PC-9 (cell line): ENCODE data around the gene SSUH2. TPM values are rescaled to one million over a fixed set of nuclear protein-coding genes. Genes with fewer than 3 reads are reported as not detected.

Experiments used
- BruUV-seq: library from RNA; stranded (reverse); fragments of 400-500 nt; replicated peaks from 2 replicates; lab custom pipeline; 2021; lab: Mats Ljungman, UMichigan
- CTCF ChIA-PET: fragments of 300-600 bp; sonication (Branson Sonifier 250); formaldehyde crosslinking; loops from one replicate; lab custom pipeline; 2022; ENCODE audit warnings: antibody characterized with exemption; lab: Charles Lee
- POLR2A ChIA-PET: fragments of 300-600 bp; sonication (Branson Sonifier 250); formaldehyde crosslinking; loops from one replicate; lab custom pipeline; 2022; ENCODE audit warnings: antibody characterized with exemption; ENCODE audit not compliant: unreplicated experiment; lab: Charles Lee
- DNase-seq, 2 experiments: peaks; one replicate each; pipeline versions ENCODE4 v3.0.0 to v3.0.0-alpha.2; 2015 to 2022; ENCODE audit warnings: mixed read lengths in 1 of 2
- H2AFZ ChIP-seq: fragments of 200-600 bp; sonication (generic); 2 replicates; pipeline ENCODE4 v1.8.1; 2017; ENCODE audit warnings: antibody characterized with exemption
- H3F3A ChIP-seq: fragments of 200-600 bp; sonication (generic); 2 replicates; pipeline ENCODE4 v1.8.1; 2017; ENCODE audit warnings: antibody characterized with exemption, mild to moderate bottlenecking, low read depth; ENCODE audit not compliant: insufficient read depth
- H3K27ac ChIP-seq: fragments of 200-600 bp; sonication (generic); 2 replicates; pipeline ENCODE4 v1.6.1; 2016; ENCODE audit warnings: mixed run types
- H3K27me3 ChIP-seq: fragments of 200-600 bp; sonication (generic); 2 replicates; pipeline ENCODE4 v1.6.1; 2016; ENCODE audit warnings: low read depth, mixed run types; ENCODE audit not compliant: insufficient read depth
- H3K36me3 ChIP-seq: fragments of 200-600 bp; sonication (generic); 2 replicates; pipeline ENCODE4 v1.6.1; 2016; ENCODE audit warnings: low read depth, mixed run types
- H3K4me1 ChIP-seq: fragments of 200-600 bp; sonication (generic); replicated peaks from 2 replicates; pipeline ENCODE4 v1.6.1; 2016; ENCODE audit warnings: mixed run types; ENCODE audit not compliant: insufficient read depth
- H3K4me2 ChIP-seq: fragments of 200-600 bp; sonication (generic); 2 replicates; pipeline ENCODE4 v1.6.1; 2017; ENCODE audit warnings: mixed run types
- H3K4me3 ChIP-seq: fragments of 200-600 bp; sonication (generic); 2 replicates; pipeline ENCODE4 v1.6.1; 2016; ENCODE audit warnings: mixed run types
- H3K79me2 ChIP-seq: fragments of 200-600 bp; sonication (generic); 2 replicates; pipeline ENCODE4 v1.6.1; 2017; ENCODE audit warnings: low read depth, mixed run types
- H3K9me2 ChIP-seq: fragments of 200-600 bp; sonication (generic); 2 replicates; pipeline ENCODE4 v1.8.1; 2017; ENCODE audit warnings: mild to moderate bottlenecking; ENCODE audit not compliant: insufficient read depth
- H3K9me3 ChIP-seq: fragments of 200-600 bp; sonication (generic); 2 replicates; pipeline ENCODE4 v1.8.1; 2016; ENCODE audit warnings: low read depth; ENCODE audit not compliant: insufficient read depth
- H4K20me1 ChIP-seq: fragments of 200-600 bp; sonication (generic); 2 replicates; pipeline ENCODE4 v1.8.1; 2017; ENCODE audit not compliant: insufficient read depth
- CTCF ChIP-seq: fragments of 200-600 bp; sonication (generic); conservative IDR thresholded peaks from 2 replicates; pipeline ENCODE4 v1.6.1; 2017; ENCODE audit warnings: mixed run types, antibody characterized with exemption, mild to moderate bottlenecking, moderate library complexity
- EZH2 ChIP-seq: fragments of 200-600 bp; sonication (generic); IDR thresholded peaks from 2 replicates; pipeline ENCODE4 v1.8.0; 2017; ENCODE audit warnings: antibody characterized with exemption, low read depth
- intact Hi-C: fragments of 100-400 bp; cut with micrococcal nuclease; formaldehyde crosslinking; loops from one replicate; pipeline ENCODE4 v1.10.0; 2022; ENCODE audit not compliant: unreplicated experiment
- total RNA-seq: library from RNA; stranded (reverse); gene quantifications from 2 replicates; pipeline ENCODE4 v1.2.3, GENCODE V29; 2021

SSUH2 gene
- total RNA-seq, 1 experiment from 2014 or later: 1.6 TPM

- no peak for DNase-seq
- no peaks in the 10 kb centered on the region for H4K20me1 ChIP-seq
- H3K9me3 ChIP-seq: no peaks in the 10 kb centered on the region
- POLR2A ChIA-PET: no interaction called here
- no peaks in the 10 kb centered on the region for H3K79me2 ChIP-seq
- no peak overlapping the region for H2AFZ ChIP-seq
- intact Hi-C loops: no loop called here
- TF ChIP-seq CTCF (no peak), EZH2 (no peak)
- no TSS peak for BruUV-seq
- CTCF ChIA-PET: interaction anchor here (0.9 kb wide), 1 partner anchor 107 kb away, joined by 3 read pairs; the partner anchor contains the start of gene LMCD1
- H3K4me2 ChIP-seq: no peak overlapping the region
- no peak overlapping the region for H3K4me3 ChIP-seq
- H3K9me2 ChIP-seq: no peaks in the 10 kb centered on the region
- H3K27me3 ChIP-seq: no peaks in the 10 kb centered on the region
- no peak overlapping the region for H3K27ac ChIP-seq
- no peaks in the 10 kb centered on the region for H3K4me1 ChIP-seq
- H3K36me3 ChIP-seq: no peaks in the 10 kb centered on the region
- no peaks in the 10 kb centered on the region for H3F3A ChIP-seq
Measured at GRCh38 chr3:8608791-8609467, 35.7 kb downstream of the SSUH2 start.

GRCh38 chr3:8608041-8608790 is 36.4 kb downstream of the SSUH2 start:
- no peaks in the 10 kb centered on the region for H3K4me1 ChIP-seq
- no peak overlapping the region for H3K4me2 ChIP-seq
- no peaks in the 10 kb centered on the region for H4K20me1 ChIP-seq
- H3K79me2 ChIP-seq: no peaks in the 10 kb centered on the region
- no peak overlapping the region for H2AFZ ChIP-seq
- BruUV-seq: no TSS peak
- POLR2A ChIA-PET: no interaction called here
- no peak overlapping the region for H3K27ac ChIP-seq
- H3K9me2 ChIP-seq: no peaks in the 10 kb centered on the region
- H3K9me3 ChIP-seq: no peaks in the 10 kb centered on the region
- no peaks in the 10 kb centered on the region for H3K36me3 ChIP-seq
- H3K4me3 ChIP-seq: no peak overlapping the region
- no peak for TF ChIP-seq CTCF
- no peak for TF ChIP-seq EZH2
- intact Hi-C loops: no loop called here
- CTCF ChIA-PET: interaction anchor here (0.9 to 1.2 kb wide), 2 partner anchors 106 to 164 kb away, joined by 3 to 4 read pairs; partner anchors contain the start of gene LMCD1
- no peaks in the 10 kb centered on the region for H3K27me3 ChIP-seq
- H3F3A ChIP-seq: no peaks in the 10 kb centered on the region
- DNase-seq: no peak

GRCh38 chr3:8607234-8608040 is 37.2 kb downstream of the SSUH2 start:
- intact Hi-C loops: loop anchor here (1.0 kb wide), 2 partner anchors 165 to 190 kb away; no protein-coding TSS in a partner anchor
- ChIA-PET CTCF (interaction anchor here (0.7 to 1.2 kb wide), 3 partner anchors 109 to 290 kb away, joined by 3 to 5 read pairs (median 4); no protein-coding TSS in a partner anchor), POLR2A (no interaction called here)
- peak; percentile 38 to 46 for DNase-seq
- BruUV-seq: no TSS peak
- Histone ChIP-seq H3K27ac (no peak overlapping the region), H3K4me1 (no peaks in the 10 kb centered on the region), H3K27me3 (no peaks in the 10 kb centered on the region), H2AFZ (no peak overlapping the region), H3K79me2 (no peaks in the 10 kb centered on the region), H3K9me3 (no peaks in the 10 kb centered on the region), H3K4me2 (no peak overlapping the region), H3F3A (no peaks in the 10 kb centered on the region), H3K9me2 (no peaks in the 10 kb centered on the region), H4K20me1 (no peaks in the 10 kb centered on the region), H3K4me3 (no peak overlapping the region), H3K36me3 (no peaks in the 10 kb centered on the region)
- no peak for TF ChIP-seq EZH2
- TF ChIP-seq CTCF: peak; percentile 77
